ENCODE results near the gene BAIAP2L2.
A peak's percentile ranks its signal among the peaks of the same experiment; 100 is the strongest.

Gene BAIAP2L2

GRCh38 chr22:38072322-38073149, 37.9 kb downstream of the BAIAP2L2 start:
- TF ChIP-seq ISL1 (CRISPR knock-in tag; IDR thresholded peaks at IDR 0.05) (no peak), ZFP3 (CRISPR knock-in tag; IDR thresholded peaks at IDR 0.05) (no peak), TCF4 (CRISPR knock-in tag; IDR thresholded peaks at IDR 0.05; ENCODE audit: borderline replicate concordance) (no peak), RARB (CRISPR knock-in tag; IDR thresholded peaks at IDR 0.05) (no peak), PATZ1 (CRISPR knock-in tag; IDR thresholded peaks at IDR 0.05; ENCODE audit: borderline replicate concordance) (no peak), ZNF565 (CRISPR knock-in tag; conservative IDR thresholded peaks at IDR 0.05; ENCODE audit: low read depth) (no peak)
- ATAC-seq, result no peak

GRCh38 chr22:38071421-38072321, 38.8 kb downstream of the BAIAP2L2 start:
- TF ChIP-seq TCF4 (CRISPR knock-in tag; IDR thresholded peaks at IDR 0.05; ENCODE audit: borderline replicate concordance), result no peak
- no peak for TF ChIP-seq OSR1 (CRISPR knock-in tag; IDR thresholded peaks at IDR 0.05)
- TF ChIP-seq ZC3H10 (CRISPR knock-in tag; IDR thresholded peaks at IDR 0.05), result no peak
- no peak for TF ChIP-seq ZFP3 (CRISPR knock-in tag; IDR thresholded peaks at IDR 0.05)
- TF ChIP-seq ZNF8 (CRISPR knock-in tag; IDR thresholded peaks at IDR 0.05), result no peak
- no peak for TF ChIP-seq ZFP30 (CRISPR knock-in tag; IDR thresholded peaks at IDR 0.05)
- no peak for ATAC-seq

GRCh38 chr22:38070250-38070921, 40.1 kb downstream of the BAIAP2L2 start:
- ATAC-seq, result no peak
- no peak for TF ChIP-seq PATZ1 (CRISPR knock-in tag; IDR thresholded peaks at IDR 0.05; ENCODE audit: borderline replicate concordance)

- no peak for TF ChIP-seq PATZ1 (CRISPR knock-in tag; IDR thresholded peaks at IDR 0.05; ENCODE audit: borderline replicate concordance)
- peak; percentile 44; the same call in 1 of the 3 replicates for ATAC-seq
Measured at GRCh38 chr22:38069372-38070249, 40.9 kb downstream of the BAIAP2L2 start.

- TF ChIP-seq ZNF8 (CRISPR knock-in tag; IDR thresholded peaks at IDR 0.05), result no peak
- TF ChIP-seq ZFP30 (CRISPR knock-in tag; IDR thresholded peaks at IDR 0.05), result no peak
- no peak for TF ChIP-seq PPARA (CRISPR knock-in tag; IDR thresholded peaks at IDR 0.05; ENCODE audit: borderline replicate concordance)
- TF ChIP-seq SNAI2 (CRISPR knock-in tag; IDR thresholded peaks at IDR 0.05), result no peak
- TF ChIP-seq PATZ1 (CRISPR knock-in tag; IDR thresholded peaks at IDR 0.05; ENCODE audit: borderline replicate concordance), result no peak
- no peak for ATAC-seq
Measured at GRCh38 chr22:38068641-38069371, 41.7 kb downstream of the BAIAP2L2 start.

Data from SK-N-SH treated with all-trans-retinoic acid at 6 μM for 48 hours (cell line).